Measurements from ENCODE around the gene APLF. TPM values are rescaled to one million over a fixed set of nuclear protein-coding genes. Genes with fewer than 3 reads are reported as not detected.
A peak's percentile ranks its signal among the peaks of the same experiment; 100 is the strongest.

APLF gene
- total RNA-seq, 4 donors from 2014 or later = 6.9 to 11.6 (median 10.6) TPM

GRCh38 chr2:68432696-68433658 lies 34.4 kb upstream of the APLF start:
- no peak overlapping the region for H3K4me3 ChIP-seq
- TF ChIP-seq EP300 (IDR thresholded peaks at IDR 0.05) (no peak), CTCF (IDR thresholded peaks at IDR 0.05) (no peak), POLR2A (IDR thresholded peaks at IDR 0.05) (no peak)
- no peaks in the 10 kb centered on the region for H3K9me3 ChIP-seq
- H3K36me3 ChIP-seq = no peaks in the 10 kb centered on the region
- no peaks in the 10 kb centered on the region for H3K27me3 ChIP-seq
- H3K27ac ChIP-seq = no peak overlapping the region
- peaks cover 0 to 31% (median 8%) of the 10 kb centered on the region in 4 donors for H3K4me1 ChIP-seq
- no peak for DNase-seq (ENCODE audit: low spot score in 2 of 2)
- WGBS, 2 donors = 76 to 84% methylated on average over 10 to 13 of the region's 14 CpGs

GRCh38 chr2:68434981-68435380 lies 32.4 kb upstream of the APLF start:
- H3K27me3 ChIP-seq = no peaks in the 10 kb centered on the region
- no peaks in the 10 kb centered on the region for H3K36me3 ChIP-seq
- H3K4me3 ChIP-seq = no peak overlapping the region
- no peak overlapping the region for H3K27ac ChIP-seq
- TF ChIP-seq CTCF (IDR thresholded peaks at IDR 0.05) (no peak), POLR2A (IDR thresholded peaks at IDR 0.05) (no peak), EP300 (IDR thresholded peaks at IDR 0.05) (no peak)
- DNase-seq (ENCODE audit: low spot score in 2 of 2) = no peak
- no peaks in the 10 kb centered on the region for H3K9me3 ChIP-seq
- H3K4me1 ChIP-seq = peaks cover 0 to 23% (median 4%) of the 10 kb centered on the region in 4 donors

- Histone ChIP-seq H3K4me3 (no peak overlapping the region), H3K36me3 (no peaks in the 10 kb centered on the region), H3K4me1 (peaks cover 0 to 23% (median 4%) of the 10 kb centered on the region in 4 donors), H3K27ac (peak overlapping the region in 2 of 4 donors; percentile 20 to 67), H3K27me3 (no peaks in the 10 kb centered on the region), H3K9me3 (no peaks in the 10 kb centered on the region)
- no peak for DNase-seq (ENCODE audit: low spot score in 2 of 2)
- no peak for TF ChIP-seq POLR2A (IDR thresholded peaks at IDR 0.05)
Measured at GRCh38 chr2:68435615-68436014, 31.8 kb upstream of the APLF start.

- peaks cover 0 to 23% (median 6%) of the 10 kb centered on the region in 4 donors for H3K4me1 ChIP-seq
- peak overlapping the region in 3 of 4 donors; percentile 20 to 67 (median 43) for H3K27ac ChIP-seq
- no peak overlapping the region for H3K4me3 ChIP-seq
- 26 to 28% methylated on average over 4 of the region's 4 CpGs for WGBS, 2 donors
- H3K9me3 ChIP-seq = no peaks in the 10 kb centered on the region
- DNase-seq (ENCODE audit: low spot score in 2 of 2) = no peak
- no peak for TF ChIP-seq EP300 (IDR thresholded peaks at IDR 0.05)
- no peak for TF ChIP-seq CTCF (IDR thresholded peaks at IDR 0.05)
- no peak for TF ChIP-seq POLR2A (IDR thresholded peaks at IDR 0.05)
- no peaks in the 10 kb centered on the region for H3K36me3 ChIP-seq
- H3K27me3 ChIP-seq = no peaks in the 10 kb centered on the region
Measured at GRCh38 chr2:68436270-68436669, 31.1 kb upstream of the APLF start.

- Histone ChIP-seq H3K4me3 (no peak overlapping the region), H3K27ac (no peak overlapping the region), H3K27me3 (no peaks in the 10 kb centered on the region), H3K36me3 (no peaks in the 10 kb centered on the region), H3K9me3 (no peaks in the 10 kb centered on the region), H3K4me1 (peaks cover 0 to 26% (median 8%) of the 10 kb centered on the region in 4 donors)
- TF ChIP-seq EP300 (IDR thresholded peaks at IDR 0.05) = no peak
- TF ChIP-seq POLR2A (IDR thresholded peaks at IDR 0.05) = no peak
- TF ChIP-seq CTCF (IDR thresholded peaks at IDR 0.05) = no peak
- 66% methylated on average over 7 of the region's 7 CpGs for WGBS, 2 donors
- no peak for DNase-seq (ENCODE audit: low spot score in 2 of 2)
Measured at GRCh38 chr2:68438455-68439303, 28.7 kb upstream of the APLF start.

All from tibial nerve (tissue), 4 donors.